Memory B cell (primary cell): ENCODE measurements around the gene TRPM6.

Experiments
- ATAC-seq: fragments of 150-1000 bp; cut with Tn5 transposase; 2 replicates; pipeline ENCODE4 v1.10.0; 2021; ENCODE audit warnings: low read depth, mild to moderate bottlenecking, moderate library complexity
- DNase-seq, 2 donors: peaks; one replicate each; pipeline ENCODE4 v3.0.0; 2022; ENCODE audit warnings: low spot score in 2 of 2
- H3K27ac Mint-ChIP-seq: one replicate; pipeline ENCODE4 v1.8.0; 2022; ENCODE audit warnings: mild to moderate bottlenecking, moderate library complexity, mixed read lengths
- H3K27me3 Mint-ChIP-seq: one replicate; pipeline ENCODE4 v1.8.0; 2022; ENCODE audit warnings: mixed read lengths
- H3K36me3 Mint-ChIP-seq: one replicate; pipeline ENCODE4 v1.8.0; 2022; ENCODE audit warnings: mild to moderate bottlenecking, mixed read lengths
- H3K4me1 Mint-ChIP-seq: one replicate; pipeline ENCODE4 v1.8.0; 2022; ENCODE audit warnings: mixed read lengths
- H3K4me3 Mint-ChIP-seq: one replicate; pipeline ENCODE4 v1.8.0; 2022; ENCODE audit warnings: mild to moderate bottlenecking, moderate library complexity, mixed read lengths
- H3K9me3 Mint-ChIP-seq: one replicate; pipeline ENCODE4 v1.8.0; 2022; ENCODE audit warnings: mixed read lengths

The TRPM6 gene

GRCh38 chr9:74846766-74847165 is 41.0 kb downstream of the TRPM6 start:
- no peaks in the 10 kb centered on the region for H3K36me3 Mint-ChIP-seq
- H3K4me3 Mint-ChIP-seq, result no peak overlapping the region
- H3K9me3 Mint-ChIP-seq, result no peaks in the 10 kb centered on the region
- DNase-seq (no peak), ATAC-seq (no peak)
- H3K27me3 Mint-ChIP-seq, result peaks cover 2% of the 10 kb centered on the region
- no peak overlapping the region for H3K27ac Mint-ChIP-seq
- no peaks in the 10 kb centered on the region for H3K4me1 Mint-ChIP-seq

DNA sequence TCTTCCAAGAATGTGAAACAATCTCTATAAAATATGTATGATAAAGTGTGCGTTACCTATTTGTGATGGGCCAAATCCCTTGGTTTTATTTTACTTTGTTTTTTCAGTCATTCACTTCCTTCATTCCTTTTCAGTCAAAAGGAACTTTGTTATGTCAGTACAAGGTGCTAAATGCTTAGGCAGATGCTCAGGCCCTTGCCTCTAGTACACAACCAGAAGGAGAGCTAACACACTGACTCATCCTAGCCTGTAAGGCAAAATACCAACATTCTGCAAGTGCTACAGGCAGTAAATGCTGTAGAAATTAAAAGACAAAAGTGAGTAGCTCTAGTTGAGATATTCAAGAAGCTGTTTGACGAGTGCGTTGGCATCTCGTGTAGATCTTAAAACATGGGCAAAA is 49.4 kb downstream of the TRPM6 start:
- H3K36me3 Mint-ChIP-seq, result no peaks in the 10 kb centered on the region
- no peak for ATAC-seq
- no peaks in the 10 kb centered on the region for H3K9me3 Mint-ChIP-seq
- H3K27me3 Mint-ChIP-seq, result peaks cover 8% of the 10 kb centered on the region
- no peak overlapping the region for H3K27ac Mint-ChIP-seq
- no peak for DNase-seq
- H3K4me1 Mint-ChIP-seq, result no peaks in the 10 kb centered on the region
- no peak overlapping the region for H3K4me3 Mint-ChIP-seq

DNA sequence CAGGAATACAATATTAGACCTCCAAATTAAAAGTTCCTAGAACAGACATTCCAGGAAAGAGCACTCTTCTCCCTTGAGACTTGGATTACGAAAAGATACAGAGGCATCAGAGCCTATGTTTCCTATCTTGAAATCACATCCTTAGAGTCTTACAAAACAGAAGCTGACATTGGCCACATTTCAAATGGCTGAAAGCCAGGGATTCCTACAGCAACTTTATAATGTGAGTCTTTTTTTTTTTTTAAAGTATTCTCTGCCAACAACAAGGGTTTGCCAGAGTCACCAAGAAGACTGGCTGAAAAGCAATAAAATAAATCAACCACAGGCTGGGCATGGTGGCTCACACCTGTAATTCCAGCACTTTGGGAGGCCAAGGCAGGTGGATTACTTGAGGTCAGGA is 63.1 kb downstream of the TRPM6 start:
- no peak for ATAC-seq
- no peak for DNase-seq
- no peak overlapping the region for H3K4me3 Mint-ChIP-seq

DNA sequence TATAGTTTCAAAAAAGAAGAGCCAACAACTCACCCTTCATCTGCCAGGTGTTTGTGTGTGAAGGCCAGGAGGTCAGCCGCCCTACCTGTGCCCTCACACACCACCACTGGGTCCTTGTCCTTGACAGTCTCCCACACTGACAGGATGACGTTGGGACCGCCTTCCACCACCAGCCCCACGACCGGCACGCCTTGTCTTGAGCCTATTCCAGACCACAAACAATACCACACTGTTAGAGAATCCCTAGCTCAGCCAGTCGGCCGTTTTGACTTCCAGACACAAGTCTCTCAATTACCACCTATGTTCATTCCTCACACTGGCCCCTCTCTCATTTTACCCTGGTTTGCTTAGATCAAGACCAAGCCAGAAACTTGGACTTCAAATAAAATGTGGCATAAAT is 66.1 kb downstream of the TRPM6 start:
- H3K27ac Mint-ChIP-seq, result no peak overlapping the region
- no peaks in the 10 kb centered on the region for H3K9me3 Mint-ChIP-seq
- H3K4me1 Mint-ChIP-seq, result no peaks in the 10 kb centered on the region
- H3K27me3 Mint-ChIP-seq, result peaks cover 7% of the 10 kb centered on the region
- no peak for ATAC-seq
- H3K4me3 Mint-ChIP-seq, result no peak overlapping the region
- DNase-seq, result no peak
- no peaks in the 10 kb centered on the region for H3K36me3 Mint-ChIP-seq

More for the DNA sequence above, 63.1 kb downstream of the TRPM6 start:
- no peaks in the 10 kb centered on the region for H3K36me3 Mint-ChIP-seq
- H3K27me3 Mint-ChIP-seq, result peaks cover 13% of the 10 kb centered on the region
- no peak overlapping the region for H3K27ac Mint-ChIP-seq
- H3K9me3 Mint-ChIP-seq, result no peaks in the 10 kb centered on the region
- no peaks in the 10 kb centered on the region for H3K4me1 Mint-ChIP-seq

DNA sequence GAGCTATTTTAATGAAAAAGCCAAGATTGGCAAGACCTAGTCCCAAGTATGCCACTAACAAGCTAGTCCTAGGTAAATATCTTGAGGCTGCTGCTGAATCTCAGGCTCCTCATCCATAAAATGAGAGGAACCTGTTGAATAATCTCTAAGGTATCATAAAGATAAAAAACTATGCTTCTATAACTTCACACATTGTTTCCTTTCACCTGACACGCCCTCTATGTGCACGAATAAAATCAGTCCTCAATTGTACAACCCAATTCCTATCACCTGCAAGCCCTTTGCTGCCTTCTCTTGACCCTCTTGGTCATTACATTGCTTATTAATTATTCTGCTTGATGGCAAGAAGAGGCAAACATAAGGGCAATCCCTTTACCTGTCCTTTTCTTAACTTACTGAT is 69.9 kb downstream of the TRPM6 start:
- Mint-ChIP-seq H3K9me3 (no peaks in the 10 kb centered on the region), H3K4me1 (no peaks in the 10 kb centered on the region), H3K36me3 (no peaks in the 10 kb centered on the region), H3K27ac (no peak overlapping the region), H3K4me3 (no peak overlapping the region), H3K27me3 (peaks cover 5% of the 10 kb centered on the region)
- ATAC-seq (no peak), DNase-seq (no peak)

DNA sequence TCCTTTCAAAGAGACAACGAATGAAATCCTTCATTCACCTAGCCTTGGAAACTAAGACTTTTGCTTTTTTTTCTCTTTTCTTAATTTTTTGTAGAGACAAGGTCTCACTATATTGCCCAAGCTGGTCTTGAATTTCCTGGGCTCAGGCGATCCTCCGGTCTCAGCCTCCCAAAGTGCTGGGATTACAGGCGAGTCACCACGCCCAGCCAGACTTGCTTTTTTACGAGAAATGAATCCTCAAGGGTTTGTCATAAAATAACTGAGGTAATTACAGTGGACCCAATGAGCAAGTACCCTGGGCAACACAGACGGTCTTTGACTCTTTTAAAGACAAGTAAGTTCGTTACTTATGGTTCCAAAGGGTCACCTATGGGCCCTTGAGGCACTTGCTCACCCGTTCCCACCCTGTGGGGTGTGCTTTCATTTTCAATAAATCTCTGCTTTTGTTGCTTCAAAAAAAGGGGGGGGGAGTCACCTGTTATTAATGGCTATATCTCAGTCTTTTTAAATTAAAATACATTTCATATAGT is 70.4 kb downstream of the TRPM6 start:
- Mint-ChIP-seq H3K9me3 (no peaks in the 10 kb centered on the region), H3K27me3 (peaks cover 5% of the 10 kb centered on the region), H3K4me3 (no peak overlapping the region), H3K36me3 (no peaks in the 10 kb centered on the region), H3K4me1 (no peaks in the 10 kb centered on the region), H3K27ac (no peak overlapping the region)
- DNase-seq, result no peak
- ATAC-seq, result no peak

DNA sequence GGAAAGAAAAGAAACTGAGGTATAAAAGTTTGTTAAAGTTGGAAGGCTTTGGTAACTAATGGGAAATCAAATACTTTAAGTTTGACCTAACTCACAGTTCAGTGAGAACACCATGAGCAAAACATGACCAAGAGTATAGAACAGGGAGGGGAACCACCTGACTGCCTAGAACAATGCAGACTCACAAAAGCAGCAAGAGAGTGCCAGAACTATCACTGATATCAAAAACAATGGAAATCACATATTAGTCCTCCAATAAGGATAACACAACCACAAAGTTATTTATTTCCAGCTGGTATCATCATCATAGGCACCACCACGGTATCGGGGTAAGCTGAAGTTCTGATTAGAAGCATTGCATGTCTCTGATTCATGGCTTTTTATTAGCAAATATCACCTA is 77.5 kb downstream of the TRPM6 start:
- no peak overlapping the region for H3K27ac Mint-ChIP-seq
- no peaks in the 10 kb centered on the region for H3K36me3 Mint-ChIP-seq
- H3K4me3 Mint-ChIP-seq, result no peak overlapping the region
- no peaks in the 10 kb centered on the region for H3K9me3 Mint-ChIP-seq
- DNase-seq (no peak), ATAC-seq (no peak)
- H3K27me3 Mint-ChIP-seq, result peaks cover 5% of the 10 kb centered on the region
- no peaks in the 10 kb centered on the region for H3K4me1 Mint-ChIP-seq

- H3K4me1 Mint-ChIP-seq, result no peaks in the 10 kb centered on the region
- no peaks in the 10 kb centered on the region for H3K36me3 Mint-ChIP-seq
- H3K9me3 Mint-ChIP-seq, result no peaks in the 10 kb centered on the region
- H3K27ac Mint-ChIP-seq, result no peak overlapping the region
- DNase-seq (no peak), ATAC-seq (no peak)
- H3K27me3 Mint-ChIP-seq, result peaks cover 11% of the 10 kb centered on the region
- H3K4me3 Mint-ChIP-seq, result no peak overlapping the region
Observed at GRCh38 chr9:74804018-74804385, 83.7 kb downstream of the TRPM6 start.

GRCh38 chr9:74803376-74804017 is 84.2 kb downstream of the TRPM6 start:
- Mint-ChIP-seq H3K4me1 (no peaks in the 10 kb centered on the region), H3K36me3 (no peaks in the 10 kb centered on the region), H3K27ac (no peak overlapping the region), H3K4me3 (no peak overlapping the region), H3K27me3 (peaks cover 10% of the 10 kb centered on the region), H3K9me3 (no peaks in the 10 kb centered on the region)
- no peak for DNase-seq
- ATAC-seq, result no peak

DNA sequence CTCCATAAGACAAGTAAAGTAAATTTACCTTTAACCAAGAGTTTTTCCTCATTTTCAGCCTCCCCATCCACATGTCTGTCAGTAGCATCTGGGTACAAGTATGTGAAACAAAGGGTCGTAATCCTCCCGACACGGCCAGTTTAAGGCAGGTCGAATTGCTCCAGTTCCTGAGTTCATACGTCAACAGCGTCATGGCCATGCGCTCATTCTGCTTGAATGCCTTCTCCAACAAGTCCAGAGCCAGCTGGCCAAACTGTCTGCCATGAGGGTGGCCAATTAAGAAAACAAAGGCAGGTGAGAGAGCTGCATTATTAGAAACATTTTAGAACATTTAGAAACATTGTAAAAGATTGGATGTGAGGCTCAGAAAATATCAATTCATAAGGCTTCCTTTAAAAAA is 87.5 kb downstream of the TRPM6 start:
- ATAC-seq (no peak), DNase-seq (no peak)
- Mint-ChIP-seq H3K36me3 (no peaks in the 10 kb centered on the region), H3K4me3 (no peak overlapping the region), H3K27me3 (peaks cover 7% of the 10 kb centered on the region), H3K4me1 (no peaks in the 10 kb centered on the region), H3K27ac (no peak overlapping the region), H3K9me3 (no peaks in the 10 kb centered on the region)

- no peak for ATAC-seq
- no peak for DNase-seq
- no peaks in the 10 kb centered on the region for H3K9me3 Mint-ChIP-seq
- H3K27ac Mint-ChIP-seq, result no peak overlapping the region
- no peaks in the 10 kb centered on the region for H3K4me1 Mint-ChIP-seq
- peaks cover 2% of the 10 kb centered on the region for H3K27me3 Mint-ChIP-seq
- no peak overlapping the region for H3K4me3 Mint-ChIP-seq
- no peaks in the 10 kb centered on the region for H3K36me3 Mint-ChIP-seq
Observed at GRCh38 chr9:74795803-74796202, 91.9 kb downstream of the TRPM6 start.

- H3K27ac Mint-ChIP-seq, result no peak overlapping the region
Observed at GRCh38 chr9:74795081-74795480, 92.6 kb downstream of the TRPM6 start.

GRCh38 chr9:74784506-74784905 is 103.2 kb downstream of the TRPM6 start:
- no peaks in the 10 kb centered on the region for H3K4me1 Mint-ChIP-seq
- H3K9me3 Mint-ChIP-seq, result no peaks in the 10 kb centered on the region
- H3K36me3 Mint-ChIP-seq, result no peaks in the 10 kb centered on the region
- H3K4me3 Mint-ChIP-seq, result no peak overlapping the region
- H3K27ac Mint-ChIP-seq, result no peak overlapping the region
- ATAC-seq (no peak), DNase-seq (no peak)
- H3K27me3 Mint-ChIP-seq, result peaks cover 4% of the 10 kb centered on the region

More at GRCh38 chr9:74795081-74795480, 92.6 kb downstream of the TRPM6 start:
- H3K4me1 Mint-ChIP-seq, result no peaks in the 10 kb centered on the region
- DNase-seq (no peak), ATAC-seq (no peak)
- no peaks in the 10 kb centered on the region for H3K27me3 Mint-ChIP-seq
- no peaks in the 10 kb centered on the region for H3K36me3 Mint-ChIP-seq
- H3K4me3 Mint-ChIP-seq, result no peak overlapping the region
- H3K9me3 Mint-ChIP-seq, result no peaks in the 10 kb centered on the region

- H3K27me3 Mint-ChIP-seq, result peaks cover 5% of the 10 kb centered on the region
- no peak overlapping the region for H3K4me3 Mint-ChIP-seq
- H3K36me3 Mint-ChIP-seq, result no peaks in the 10 kb centered on the region
- no peak overlapping the region for H3K27ac Mint-ChIP-seq
- no peaks in the 10 kb centered on the region for H3K9me3 Mint-ChIP-seq
- ATAC-seq, result no peak
- no peak for DNase-seq
- H3K4me1 Mint-ChIP-seq, result no peaks in the 10 kb centered on the region
Observed at GRCh38 chr9:74783408-74783807, 104.3 kb downstream of the TRPM6 start.

GRCh38 chr9:74777136-74777879 is 110.4 kb downstream of the TRPM6 start:
- H3K4me1 Mint-ChIP-seq, result no peaks in the 10 kb centered on the region
- peaks cover 5% of the 10 kb centered on the region for H3K27me3 Mint-ChIP-seq
- peak; percentile 61 for ATAC-seq
- H3K9me3 Mint-ChIP-seq, result no peaks in the 10 kb centered on the region
- peak; percentile 52 to 56 for DNase-seq
- H3K4me3 Mint-ChIP-seq, result no peak overlapping the region
- no peak overlapping the region for H3K27ac Mint-ChIP-seq
- no peaks in the 10 kb centered on the region for H3K36me3 Mint-ChIP-seq
